RPMI8226 (cell line): Measurements from ENCODE around the gene DLX3.
A peak's percentile ranks its signal among the peaks of the same experiment; 100 is the strongest.
"Not testable (repeated sequence)": the region's sequence is repeated elsewhere in the genome, so short reads cannot be mapped to it uniquely, and the experiment has no call there.

ENCODE experiments used
- DNase-seq: peaks from one replicate; pipeline ENCODE4 v3.0.0-alpha.2; 2015

DLX3 gene

GRCh38 chr17:49995055-49995738 is at the start of gene DLX3:
TSS of gene DLX3 (minus strand) at chr17:49995224. CDS start at chr17:49994998, 226 bp downstream.
- DNase-seq: peak; percentile 79

GRCh38 chr17:50044483-50044882 is 49.5 kb upstream of the DLX3 start:
- no peak for DNase-seq

- no peak for DNase-seq
These were observed 48.5 kb upstream of the DLX3 start for GRCh38 chr17:50043290-50044148.

GRCh38 chr17:50042211-50042610 is 47.2 kb upstream of the DLX3 start:
- DNase-seq: no peak

GRCh38 chr17:50040496-50040895 is 45.5 kb upstream of the DLX3 start:
- DNase-seq: not testable (repeated sequence)

GRCh38 chr17:50039058-50039457 is 44.0 kb upstream of the DLX3 start:
- DNase-seq: no peak

GRCh38 chr17:50037321-50038107 is 42.5 kb upstream of the DLX3 start:
- no peak for DNase-seq

GRCh38 chr17:50036455-50037261 is 41.6 kb upstream of the DLX3 start:
- DNase-seq: no peak

- no peak for DNase-seq
These were observed 40.9 kb upstream of the DLX3 start for GRCh38 chr17:50035945-50036344.

GRCh38 chr17:50035421-50035879 is 40.4 kb upstream of the DLX3 start:
- DNase-seq: peak; percentile 60

GRCh38 chr17:50034498-50035364 is 39.7 kb upstream of the DLX3 start:
- no peak for DNase-seq

- no peak for DNase-seq
These were observed 38.3 kb upstream of the DLX3 start for GRCh38 chr17:50033316-50033715.

GRCh38 chr17:50029185-50029584 is 34.2 kb upstream of the DLX3 start:
- DNase-seq: no peak

GRCh38 chr17:50028736-50029120 is 33.7 kb upstream of the DLX3 start:
- DNase-seq: no peak

GRCh38 chr17:50027881-50028735 is 33.1 kb upstream of the DLX3 start:
- DNase-seq: peak; percentile 17

- DNase-seq: peak; percentile 31
These were observed 32.3 kb upstream of the DLX3 start for GRCh38 chr17:50027172-50027880.

GRCh38 chr17:50026837-50027171 is 31.8 kb upstream of the DLX3 start:
- DNase-seq: peak; percentile 71

- no peak for DNase-seq
These were observed 31.1 kb upstream of the DLX3 start for GRCh38 chr17:50026046-50026675.

GRCh38 chr17:50024808-50025207 is 29.8 kb upstream of the DLX3 start:
- no peak for DNase-seq
